ENCODE data around the gene IL23R.
"Not testable (repeated sequence)": the region's sequence is repeated elsewhere in the genome, so short reads cannot be mapped to it uniquely, and the experiment has no call there.

The IL23R gene

GRCh38 chr1:67166196-67166595 is at the start of gene IL23R:
Gene IL23R, plus strand, starts transcription at chr1:67166454. Its CDS starts 1,667 bp downstream, at chr1:67168121.
- DNase-seq, result peak; percentile 58

- DNase-seq, result no peak
Observed at GRCh38 chr1:67118191-67118590, 48.1 kb upstream of the IL23R start.

GRCh38 chr1:67118646-67119045 is 47.6 kb upstream of the IL23R start:
- no peak for DNase-seq

GRCh38 chr1:67120855-67121619 is 45.2 kb upstream of the IL23R start:
- no peak for DNase-seq

- no peak for DNase-seq
Observed at GRCh38 chr1:67124455-67124854, 41.8 kb upstream of the IL23R start.

GRCh38 chr1:67126111-67126746 is 40.0 kb upstream of the IL23R start:
- no peak for DNase-seq

DNA sequence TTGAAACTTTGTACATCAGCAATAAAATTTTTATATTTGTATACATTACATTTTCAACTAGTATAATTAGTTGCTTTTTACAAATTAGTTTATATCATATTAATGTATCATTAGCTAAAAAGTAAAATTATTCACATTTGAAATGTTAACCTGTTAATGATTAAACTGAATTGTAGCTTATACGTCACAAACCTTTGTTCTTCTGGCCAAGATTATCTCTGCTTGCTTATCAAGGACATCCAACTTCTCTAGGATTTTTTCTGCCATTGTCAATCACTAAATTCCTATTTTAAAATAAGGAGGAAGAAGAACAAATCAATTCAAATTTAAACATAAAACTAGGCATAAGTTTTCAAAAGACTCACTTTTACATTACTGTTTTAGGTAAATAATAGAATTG is 39.3 kb upstream of the IL23R start:
- no peak for DNase-seq

- no peak for DNase-seq
Observed at GRCh38 chr1:67130673-67131072, 35.6 kb upstream of the IL23R start.

DNA sequence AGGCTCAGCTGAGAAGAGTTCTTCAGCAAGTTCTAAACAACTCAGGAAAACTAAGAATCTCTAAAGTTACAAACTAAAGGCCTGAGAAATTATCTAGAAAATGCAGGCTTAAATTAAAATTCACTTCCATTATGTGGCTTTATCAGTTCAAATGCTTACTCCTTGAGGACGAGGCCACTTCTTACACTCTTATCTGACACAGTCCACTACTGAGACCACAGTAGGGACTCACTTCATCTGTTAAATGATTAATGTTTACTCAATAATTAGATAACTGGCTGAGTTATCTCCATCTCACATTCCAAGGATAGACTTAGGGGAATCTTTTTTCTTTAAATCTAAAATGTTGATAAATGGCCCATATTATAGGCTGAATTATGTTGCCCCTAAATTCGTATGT is 33.1 kb upstream of the IL23R start:
- DNase-seq, result no peak

- DNase-seq, result no peak
Observed at GRCh38 chr1:67134695-67135094, 31.6 kb upstream of the IL23R start, which contains the start of gene C1orf141. Gene C1orf141, minus strand, starts transcription at chr1:67134970. Its CDS starts 7,730 bp downstream, at chr1:67127240.

DNA sequence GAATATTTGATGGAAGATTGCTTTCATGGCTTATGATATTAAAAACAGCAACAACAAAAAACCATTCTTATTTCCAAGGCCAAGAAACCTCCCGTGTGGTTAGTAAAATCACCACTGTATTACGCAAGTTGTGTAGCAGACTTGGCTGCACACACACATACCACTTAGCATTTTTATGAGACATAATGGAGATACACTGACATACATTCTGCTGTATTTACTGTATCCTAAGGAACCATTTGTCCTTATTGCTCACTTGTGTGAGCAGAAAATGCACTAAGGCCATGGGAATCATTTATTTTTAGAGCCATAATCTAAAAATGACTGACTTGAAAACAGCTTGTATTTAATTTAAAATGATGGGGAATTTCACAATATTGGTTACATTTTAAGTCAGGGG is 30.9 kb upstream of the IL23R start:
- DNase-seq, result no peak

GRCh38 chr1:67137307-67137753 is 28.9 kb upstream of the IL23R start:
- no peak for DNase-seq

GRCh38 chr1:67138813-67139499 is 27.3 kb upstream of the IL23R start:
- no peak for DNase-seq

GRCh38 chr1:67140460-67140859 is 25.8 kb upstream of the IL23R start:
- no peak for DNase-seq

GRCh38 chr1:67141832-67142231 is 24.4 kb upstream of the IL23R start:
- DNase-seq, result not testable (repeated sequence)

DNA sequence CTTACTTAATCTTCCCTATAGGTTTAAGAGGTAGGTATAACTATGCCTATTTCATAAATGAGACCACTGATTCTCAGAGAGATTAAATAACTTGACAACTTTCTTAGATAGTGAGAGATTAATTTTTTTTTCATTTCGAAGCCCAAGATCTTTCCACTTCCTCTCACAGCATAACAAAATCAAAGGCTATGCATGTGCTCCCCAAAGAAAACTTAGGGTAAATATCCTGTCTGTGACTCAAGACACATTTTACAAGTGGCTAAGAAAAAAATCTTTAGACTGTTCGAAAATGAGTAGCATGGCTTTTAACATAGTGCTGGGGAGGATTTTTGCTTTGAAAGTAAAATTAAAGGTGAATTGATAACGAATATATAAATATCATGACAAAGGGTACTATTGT is 23.3 kb upstream of the IL23R start:
- DNase-seq, result no peak

DNA sequence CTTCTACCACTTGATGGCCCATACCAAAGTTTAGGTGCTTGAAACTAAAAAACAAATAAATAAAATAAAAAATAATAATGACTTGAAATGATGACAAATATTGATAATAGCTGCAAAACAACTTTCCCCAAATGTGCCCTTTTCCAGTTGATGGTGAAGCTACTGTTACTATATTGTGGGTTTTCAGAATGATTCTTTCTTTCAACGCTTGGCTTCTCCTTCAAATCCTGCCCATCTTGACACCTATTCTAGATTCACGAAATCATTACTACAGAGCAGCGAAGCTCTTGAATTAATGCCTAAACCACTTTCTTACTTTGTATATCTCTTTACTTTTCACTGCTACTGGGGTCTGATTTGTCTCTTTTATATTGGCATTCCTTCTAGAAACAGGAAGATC is 22.3 kb upstream of the IL23R start:
- no peak for DNase-seq

GRCh38 chr1:67144696-67145095 is 21.6 kb upstream of the IL23R start:
- no peak for DNase-seq

DNA sequence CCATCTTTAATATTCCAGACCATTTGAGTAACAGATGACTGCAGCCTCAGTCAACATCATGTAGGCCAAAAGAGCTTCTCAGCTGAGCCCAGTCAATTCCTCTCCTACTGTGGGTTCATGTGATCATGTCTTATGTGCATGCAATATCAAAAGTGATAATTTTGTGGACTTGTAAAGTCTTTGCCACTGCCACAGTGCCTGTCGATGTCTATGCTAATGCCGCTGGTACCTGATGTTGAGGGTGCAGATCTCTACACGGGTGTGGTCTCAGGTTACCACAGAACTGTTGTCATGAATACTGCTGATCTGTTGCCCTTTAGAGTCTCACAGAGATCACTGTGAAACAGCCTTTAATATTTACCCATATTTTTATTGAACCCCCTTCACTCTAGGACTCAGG is 20.2 kb upstream of the IL23R start:
- no peak for DNase-seq

DNA sequence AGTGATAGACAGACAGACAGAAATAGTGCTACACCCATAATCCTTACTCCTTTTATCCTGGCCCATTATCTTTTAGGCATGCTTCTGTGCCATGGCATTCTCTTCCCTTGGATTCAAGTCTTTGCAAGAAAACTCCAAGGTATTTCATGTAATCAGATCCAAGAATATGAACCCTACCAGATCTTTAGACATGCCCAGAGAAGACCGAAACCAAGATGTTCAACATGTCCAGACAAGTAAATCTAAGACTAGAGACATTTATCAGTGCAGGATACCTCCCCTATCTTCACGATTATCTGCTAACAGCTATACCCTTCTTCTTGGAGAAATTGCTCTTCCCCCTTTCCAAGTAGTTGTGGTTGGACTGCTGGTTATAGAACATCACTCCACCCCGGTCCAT is 19.7 kb upstream of the IL23R start:
- no peak for DNase-seq

- DNase-seq, result not testable (repeated sequence)
Observed at GRCh38 chr1:67147973-67148372, 18.3 kb upstream of the IL23R start.

DNA sequence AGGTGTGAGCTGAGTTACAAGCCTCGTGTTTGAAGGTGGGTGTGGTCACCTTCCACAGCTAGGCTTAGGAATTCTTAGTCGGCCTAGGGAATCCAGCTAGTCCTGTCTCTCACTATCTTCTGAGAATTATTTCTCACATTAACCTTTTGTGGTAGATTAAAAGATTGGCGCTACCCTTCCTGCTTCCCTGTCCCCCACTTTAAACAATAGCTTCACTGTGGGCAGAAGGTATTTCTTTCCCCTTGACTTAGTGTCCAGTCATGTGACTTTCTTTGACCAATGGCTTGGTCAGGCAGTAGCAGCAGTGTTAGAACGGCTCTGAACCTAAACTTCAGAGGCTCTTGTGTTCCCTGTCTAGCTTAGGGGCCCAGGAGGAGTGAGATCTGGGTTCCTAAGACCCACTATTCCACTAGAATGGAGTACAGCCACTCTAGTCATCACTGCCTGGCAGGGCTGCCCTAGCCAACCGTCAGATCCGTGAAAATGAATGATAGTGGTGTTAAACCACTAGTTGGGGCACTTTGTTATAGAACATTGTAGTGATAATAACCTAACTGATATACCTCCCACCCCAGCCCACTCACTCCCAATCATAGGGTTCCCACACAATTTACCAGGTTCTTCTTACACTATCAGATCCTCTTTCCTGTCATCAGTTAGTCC is 17.6 kb upstream of the IL23R start:
- DNase-seq, result no peak

DNA sequence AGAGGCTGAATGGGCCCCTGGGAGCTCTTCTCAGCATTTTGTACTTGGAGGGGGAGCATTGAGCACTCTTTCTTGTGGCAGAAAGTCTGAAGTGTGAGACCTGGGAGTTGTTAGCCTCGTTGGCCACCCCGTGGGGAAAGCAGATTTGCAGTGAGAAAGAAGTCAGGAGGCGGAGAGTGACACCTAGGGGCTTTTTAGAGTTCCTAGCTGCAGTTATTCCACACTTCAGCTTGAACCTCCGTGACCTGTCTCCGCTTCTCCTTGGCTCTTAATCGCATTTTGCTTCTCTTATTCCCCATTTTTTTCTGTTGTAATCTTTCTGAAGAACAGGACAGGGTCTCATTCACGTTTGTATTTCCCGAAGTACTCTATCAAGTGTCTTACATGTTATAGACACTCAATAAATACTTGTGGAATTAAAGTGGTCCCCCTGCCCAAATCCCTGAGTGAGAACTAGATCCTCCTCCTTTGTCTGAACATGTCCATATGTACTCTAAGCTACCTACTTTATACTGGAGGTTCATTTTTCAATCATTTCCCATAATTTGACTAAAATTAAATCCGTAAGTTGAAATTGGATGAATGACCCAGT is 17.0 kb upstream of the IL23R start:
- DNase-seq, result peak; percentile 49
